SW480 (cell line): Measurements from ENCODE around the gene NWD2.

Experiments used
- DNase-seq: peaks from one replicate; pipeline ENCODE4 v3.0.0-alpha.2; 2016; ENCODE audit warnings: low spot score

The NWD2 gene

DNA sequence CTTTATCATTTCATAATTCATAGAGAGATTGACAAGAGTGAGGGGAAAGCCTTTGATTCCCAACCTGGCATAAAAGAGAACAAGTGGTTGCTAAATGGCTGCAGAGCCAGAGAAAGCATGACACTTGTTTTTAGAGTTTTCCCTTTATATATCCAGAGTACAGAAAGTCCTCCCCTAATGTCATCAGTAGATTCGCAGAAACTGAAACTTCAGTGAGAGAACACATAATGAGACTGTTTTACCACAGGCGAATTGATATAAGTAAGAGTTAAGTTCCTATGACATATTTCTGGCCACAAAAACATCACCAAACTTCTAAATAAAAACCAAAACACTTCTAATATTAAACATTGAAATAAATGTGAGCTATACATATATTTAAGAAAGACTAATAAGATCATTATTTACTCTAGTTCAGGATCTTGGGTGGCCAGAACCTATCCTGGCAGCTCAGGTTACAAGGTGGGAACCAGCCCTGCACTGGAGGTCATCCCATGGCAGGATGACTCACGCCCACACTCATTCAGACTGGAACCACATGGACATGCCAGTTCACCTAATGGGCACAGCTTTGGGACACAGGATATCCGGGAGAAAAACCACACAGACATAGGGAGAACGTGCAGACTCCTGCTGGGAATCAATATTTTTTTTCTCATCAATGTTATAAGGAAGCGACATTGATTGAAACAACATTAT is 35.5 kb downstream of the NWD2 start:
- peak; percentile 73 for DNase-seq

DNA sequence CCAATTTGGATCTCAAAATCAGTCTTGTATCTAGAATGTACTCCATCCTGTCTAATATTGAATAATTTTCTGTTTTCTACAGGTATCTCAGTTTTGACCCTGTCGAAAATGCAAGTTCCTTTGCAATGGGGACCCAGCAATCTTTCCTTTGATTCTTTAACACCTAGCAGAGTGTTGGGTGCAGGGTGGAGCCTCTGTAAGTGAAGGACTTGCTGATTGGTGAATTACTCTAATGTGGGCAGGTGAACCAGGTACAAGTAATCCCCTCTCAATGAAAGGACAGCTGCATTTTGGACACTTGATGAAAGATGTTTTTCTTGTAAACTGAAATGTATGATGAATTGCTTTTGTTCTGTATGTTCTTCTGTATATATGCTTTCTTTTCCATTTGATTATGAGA is 54.9 kb downstream of the NWD2 start:
- DNase-seq, result no peak

DNA sequence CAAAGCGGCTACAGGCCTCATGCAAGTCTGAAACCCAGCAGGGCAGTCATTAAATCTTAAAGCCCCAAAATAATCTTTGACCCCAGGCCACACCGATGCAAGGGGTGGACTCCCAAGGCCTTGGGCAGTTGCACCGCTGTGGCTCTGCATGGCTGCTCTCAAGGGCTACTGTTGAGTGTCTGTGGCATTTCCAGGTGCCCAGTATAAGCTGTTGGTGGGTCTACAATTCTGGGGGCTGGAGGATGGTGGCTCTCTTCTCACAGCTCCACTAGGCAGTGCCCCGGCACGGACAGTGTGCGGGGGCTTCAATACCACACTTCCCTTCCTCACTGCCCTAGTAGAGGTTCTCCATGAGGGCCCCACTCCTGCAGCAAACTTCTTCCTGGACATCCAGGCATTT is 60.1 kb downstream of the NWD2 start:
- no peak for DNase-seq

DNA sequence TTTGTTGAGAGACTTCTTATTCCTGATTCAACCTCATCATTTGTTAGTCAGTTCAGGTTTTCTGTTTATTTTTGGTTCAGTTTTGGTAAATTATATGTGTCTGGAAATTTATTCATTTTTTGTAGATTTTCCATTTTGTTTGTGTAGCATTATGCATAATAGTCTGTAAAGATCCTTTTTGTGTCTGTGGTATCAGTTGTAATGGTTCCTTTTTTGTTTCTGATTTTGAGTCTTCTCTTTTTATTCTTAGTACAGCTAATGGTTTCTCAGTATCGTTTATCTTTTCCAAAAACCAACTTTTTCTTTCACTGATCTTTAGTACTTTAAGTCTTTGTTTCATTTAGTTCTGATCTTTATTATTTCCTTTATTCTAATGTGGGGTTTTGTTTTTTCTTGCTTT is 61.4 kb downstream of the NWD2 start:
- DNase-seq, result no peak

DNA sequence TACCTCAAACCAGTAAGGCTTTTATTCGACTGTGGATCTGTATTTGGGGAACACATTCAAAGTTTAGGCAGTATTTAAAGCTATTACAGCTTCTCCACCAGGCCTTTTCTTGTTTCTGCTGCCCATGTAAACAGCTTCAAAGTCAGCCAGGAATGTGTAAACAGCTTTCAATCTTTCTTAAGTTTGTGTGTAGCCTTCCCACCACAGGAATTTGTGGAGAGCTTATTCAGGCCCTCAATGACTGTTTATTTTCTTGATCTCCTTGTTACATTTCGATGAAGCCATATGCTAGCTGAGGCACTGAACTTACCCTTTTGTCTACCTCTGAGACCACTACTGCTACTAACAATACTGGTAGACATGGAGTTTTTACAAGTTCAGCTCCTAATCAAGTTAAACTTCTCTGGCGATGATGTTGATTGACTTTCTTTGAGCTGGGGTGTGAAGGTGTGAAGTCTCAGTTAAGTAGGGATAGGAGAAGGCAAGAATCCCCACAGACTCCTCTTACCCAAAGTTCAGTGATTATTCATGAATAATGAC is 72.6 kb downstream of the NWD2 start:
- no peak for DNase-seq

DNA sequence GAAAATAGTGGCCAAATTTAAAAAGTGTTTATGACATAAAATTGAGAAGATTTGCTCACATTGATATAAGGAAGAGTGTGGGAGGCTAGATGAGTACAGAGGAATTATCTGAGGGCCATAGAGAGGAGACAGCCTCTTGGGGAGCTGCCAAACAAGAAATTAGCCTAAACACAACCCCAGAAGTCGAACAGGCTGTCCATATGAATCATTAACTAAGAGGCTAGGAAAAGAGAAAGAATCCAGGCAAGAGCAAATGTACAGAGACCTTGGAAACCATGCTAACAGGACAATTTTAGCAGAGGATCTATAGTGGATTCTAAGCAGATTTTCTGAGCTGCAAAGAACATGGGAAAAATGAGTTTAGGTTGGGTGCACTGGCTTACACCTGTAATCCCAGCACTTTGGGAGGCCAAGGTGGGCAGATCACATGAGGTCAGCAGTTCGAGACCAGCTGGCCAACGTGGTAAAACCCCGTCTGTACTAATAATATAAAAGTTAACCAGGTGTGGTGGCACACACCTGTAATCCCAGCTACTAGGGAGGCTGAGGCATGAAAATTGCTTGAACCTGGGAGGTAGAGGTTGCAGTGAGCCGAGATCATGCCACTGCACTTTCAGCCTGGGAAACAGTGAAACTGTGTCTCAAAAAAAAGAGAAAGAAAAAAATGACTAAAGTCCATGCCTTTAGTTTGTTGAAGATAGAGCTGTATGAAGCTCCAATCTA is 76.1 kb downstream of the NWD2 start:
- DNase-seq, result no peak

DNA sequence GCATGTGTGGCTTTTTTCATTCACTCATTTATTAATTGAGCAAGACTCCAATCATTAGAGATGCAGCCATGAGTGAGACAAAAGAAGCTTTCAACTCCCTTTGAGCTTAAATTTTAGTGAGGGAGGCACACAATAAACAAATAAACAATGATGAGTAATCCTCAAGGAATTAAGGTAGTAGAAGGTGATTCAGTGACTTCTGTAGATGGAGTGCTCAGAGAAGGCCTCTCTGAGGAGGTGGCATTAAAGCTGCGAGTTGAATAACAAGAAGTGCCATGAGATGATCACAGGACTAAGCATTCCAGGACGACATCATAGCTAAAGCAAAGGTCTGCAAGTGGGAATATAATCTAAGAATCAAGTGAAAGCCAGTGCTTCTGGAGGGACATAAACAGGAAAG is 77.6 kb downstream of the NWD2 start:
- DNase-seq, result peak; percentile 2

DNA sequence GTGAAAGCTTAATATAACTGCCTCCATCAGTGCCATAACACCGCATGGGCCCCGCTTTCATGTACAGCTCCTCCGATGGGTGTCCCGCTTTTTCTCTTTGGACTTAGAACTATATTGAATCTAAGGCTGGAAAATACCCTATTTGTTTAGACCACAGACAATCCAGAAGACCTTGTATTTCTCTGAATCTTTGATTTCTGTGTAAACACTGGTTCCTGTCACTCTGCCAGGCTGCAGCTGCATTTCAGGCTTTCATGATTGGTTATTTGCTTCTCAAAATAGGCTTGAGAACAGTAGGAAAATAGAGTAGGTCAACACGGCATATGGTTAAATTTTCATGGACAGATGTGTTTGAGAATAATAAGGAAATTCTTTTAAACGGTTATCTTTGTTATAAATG is 80.0 kb downstream of the NWD2 start:
- DNase-seq, result no peak

DNA sequence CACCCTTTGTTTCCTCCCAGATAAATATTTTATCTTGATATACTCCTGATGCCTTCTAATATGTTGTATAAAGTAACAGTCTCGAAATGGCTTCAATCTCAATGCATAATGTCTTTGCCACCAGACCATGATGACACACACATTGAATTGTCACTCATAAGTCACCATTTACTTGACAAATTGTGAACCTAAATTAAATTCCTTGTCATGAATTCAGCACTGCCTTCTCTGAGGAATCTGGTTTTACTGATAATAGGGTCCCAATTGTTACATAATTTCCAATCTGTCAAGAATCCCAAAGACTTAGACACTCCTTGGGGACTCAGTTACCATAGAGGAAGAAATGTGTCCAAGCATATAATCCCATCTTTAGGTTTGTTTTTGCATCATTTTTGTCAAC is 82.3 kb downstream of the NWD2 start:
- no peak for DNase-seq

DNA sequence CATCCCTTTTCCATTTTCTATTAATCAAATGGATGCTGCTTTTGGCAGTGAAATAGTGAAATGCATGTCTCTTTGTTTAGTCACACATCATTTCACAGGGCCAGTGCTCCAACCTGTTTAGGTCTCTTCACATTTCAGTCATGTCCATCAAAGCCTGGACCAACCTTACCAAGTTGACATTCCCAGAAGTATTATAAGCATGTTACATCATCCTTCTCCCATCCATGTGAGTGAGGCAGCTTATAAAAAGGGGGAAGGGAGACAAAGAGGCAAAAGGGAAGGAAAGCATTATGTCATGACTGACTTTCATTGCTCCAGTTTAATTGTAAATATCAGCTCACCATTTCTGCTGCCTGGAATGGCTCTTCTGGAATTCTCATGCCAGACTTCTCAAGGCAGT is 94.4 kb downstream of the NWD2 start:
- peak; percentile 5 for DNase-seq

DNA sequence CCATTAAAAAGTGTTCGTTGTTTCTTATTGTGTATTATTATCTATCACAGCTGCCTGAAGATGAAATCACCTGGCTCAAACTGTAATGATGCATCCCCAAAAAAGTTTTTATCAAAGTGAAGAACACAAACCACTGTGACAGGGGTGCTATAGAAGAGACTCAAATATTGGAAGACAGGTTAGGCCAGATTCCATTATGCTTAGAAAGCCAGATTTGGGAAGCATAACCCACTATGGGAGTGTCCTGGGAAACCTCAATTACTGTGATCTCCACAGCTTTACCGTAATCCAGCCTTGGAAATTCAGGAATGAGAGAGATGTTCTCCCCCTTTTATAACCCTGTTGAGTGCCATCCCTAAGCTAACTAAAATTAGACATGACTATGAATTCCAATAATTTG is 114.2 kb downstream of the NWD2 start:
- no peak for DNase-seq

DNA sequence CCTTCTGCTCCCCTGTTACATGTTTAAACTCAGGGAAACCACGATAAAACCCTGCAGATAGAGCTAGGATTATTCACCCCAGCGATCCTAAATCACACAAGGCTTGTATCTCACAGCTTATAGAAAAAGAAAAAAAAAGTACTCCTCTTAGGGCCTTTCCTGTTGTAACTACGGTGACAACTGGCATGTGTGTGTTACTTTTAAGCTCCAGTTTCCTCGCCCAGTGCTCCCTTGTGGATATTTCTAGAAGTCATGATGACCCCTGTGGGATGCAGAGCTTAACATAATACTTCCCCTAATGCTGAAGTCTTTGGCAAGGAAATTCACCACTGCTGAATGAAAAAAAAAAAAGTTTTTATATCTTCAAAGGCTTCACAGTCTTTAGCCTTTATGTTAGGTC is 114.7 kb downstream of the NWD2 start:
- no peak for DNase-seq

DNA sequence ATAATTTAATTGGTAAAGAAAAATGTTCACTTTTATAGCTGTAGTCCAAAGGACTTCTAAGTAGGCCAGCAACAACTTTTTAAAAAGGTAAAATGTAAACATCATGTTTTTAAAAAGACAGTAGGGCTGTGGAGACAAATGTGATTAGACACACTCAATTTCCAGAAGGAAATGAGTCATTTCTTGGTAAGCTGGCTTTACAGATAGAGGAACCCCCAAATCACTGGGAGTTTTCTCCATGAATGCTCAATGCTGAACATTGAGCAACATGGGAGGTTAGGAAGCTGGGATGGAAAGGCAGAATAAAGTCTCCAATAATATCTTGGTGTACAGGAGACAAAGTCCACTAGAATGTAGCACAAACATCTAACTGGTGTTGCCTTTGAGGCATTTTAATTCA is 121.3 kb downstream of the NWD2 start:
- DNase-seq, result no peak

DNA sequence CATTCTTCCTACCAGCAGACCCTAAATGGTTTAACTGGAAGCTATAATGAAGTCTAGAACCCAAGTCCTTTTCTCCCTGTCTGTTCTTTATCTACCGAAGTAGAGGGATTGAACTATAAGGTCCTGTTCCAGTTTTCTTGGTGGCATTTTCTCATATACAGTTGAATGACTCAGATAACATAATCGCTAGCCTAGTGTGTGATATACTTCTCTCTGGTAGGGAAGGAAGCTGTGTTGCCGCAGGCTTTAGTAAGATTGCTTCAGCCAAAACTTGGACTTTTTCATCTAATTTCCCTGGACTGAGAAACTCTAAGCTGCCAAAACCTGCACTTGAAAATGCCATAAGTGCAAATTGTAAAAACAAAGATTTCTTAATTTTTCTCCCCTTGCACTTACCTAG is 123.4 kb downstream of the NWD2 start:
- no peak for DNase-seq

DNA sequence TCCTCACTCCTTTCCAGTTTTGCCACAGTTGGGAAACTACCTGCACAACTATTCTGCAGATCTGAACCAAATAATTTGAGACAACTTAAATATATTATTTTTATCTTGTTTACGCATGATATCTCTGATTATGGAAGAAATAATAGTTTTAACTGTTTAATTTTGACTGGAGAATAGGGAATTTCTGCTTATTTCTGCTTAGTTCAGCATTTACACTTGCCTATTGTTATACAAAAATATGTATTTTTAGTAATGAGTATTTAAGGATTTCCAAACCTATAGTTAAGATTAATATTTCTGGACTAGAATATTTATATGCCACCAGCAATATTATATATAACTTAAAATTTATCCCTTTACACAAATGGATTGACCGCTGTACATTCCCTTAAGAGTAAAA is 125.5 kb downstream of the NWD2 start:
- no peak for DNase-seq

DNA sequence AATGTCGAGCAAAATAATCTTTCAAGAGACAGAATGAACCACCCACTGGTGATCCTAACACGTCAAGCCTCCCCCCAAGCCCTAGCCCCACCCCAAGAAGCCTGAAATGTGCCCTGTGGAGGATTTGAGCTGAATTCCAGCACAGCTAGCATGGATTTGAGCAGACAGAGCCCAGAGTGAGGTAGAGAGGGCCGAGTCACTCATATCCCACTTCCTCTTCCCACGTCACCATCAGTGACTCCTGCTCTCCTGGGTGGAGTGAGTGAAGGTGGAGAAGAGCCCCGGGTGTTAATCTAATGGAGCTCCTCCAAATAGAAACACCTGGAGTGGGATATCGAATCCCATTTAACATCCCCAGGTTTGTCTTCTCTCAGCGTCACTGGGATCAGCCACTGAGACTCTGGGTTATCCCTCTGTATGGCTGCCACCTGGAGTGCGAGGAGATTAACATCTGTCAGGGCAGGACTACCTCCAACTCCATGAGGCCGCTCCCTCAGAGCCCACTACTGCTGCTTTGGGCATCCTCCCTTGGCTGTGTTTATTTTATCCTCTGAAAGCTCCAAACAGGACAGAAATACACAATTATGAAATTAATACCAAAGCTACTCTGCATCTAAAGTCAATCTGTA is 136.6 kb downstream of the NWD2 start:
- DNase-seq, result no peak

DNA sequence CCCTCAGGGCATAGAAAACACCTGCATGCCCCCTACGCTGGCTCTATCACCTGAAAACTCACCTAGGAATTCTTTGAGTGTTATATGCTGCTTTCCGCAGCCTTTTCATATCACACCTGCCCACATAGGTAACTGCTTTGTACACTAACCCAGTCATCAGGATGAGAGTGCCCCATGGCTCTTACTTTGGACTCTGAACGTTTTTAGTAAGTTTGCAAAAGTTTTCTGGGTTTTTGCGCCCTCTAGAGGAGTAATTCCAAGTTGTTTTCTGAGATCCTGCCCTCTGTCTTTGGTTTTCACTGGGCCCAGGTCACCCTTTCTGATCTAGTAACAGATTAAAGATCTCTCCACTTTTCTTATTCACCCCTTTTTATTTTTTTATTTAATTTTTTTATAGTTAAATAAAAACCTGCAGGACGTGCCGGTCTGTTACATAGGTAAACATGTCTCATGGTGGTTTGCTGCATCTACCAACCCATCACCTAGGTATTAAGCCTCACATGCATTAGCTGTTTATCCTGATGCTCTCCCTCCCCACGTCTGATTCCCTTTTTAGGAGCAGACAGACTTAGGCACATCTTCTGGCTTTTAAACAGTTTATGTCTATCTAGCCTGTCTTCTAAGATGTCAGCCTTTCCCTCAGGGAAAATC is 139.2 kb downstream of the NWD2 start:
- peak; percentile 31 for DNase-seq

DNA sequence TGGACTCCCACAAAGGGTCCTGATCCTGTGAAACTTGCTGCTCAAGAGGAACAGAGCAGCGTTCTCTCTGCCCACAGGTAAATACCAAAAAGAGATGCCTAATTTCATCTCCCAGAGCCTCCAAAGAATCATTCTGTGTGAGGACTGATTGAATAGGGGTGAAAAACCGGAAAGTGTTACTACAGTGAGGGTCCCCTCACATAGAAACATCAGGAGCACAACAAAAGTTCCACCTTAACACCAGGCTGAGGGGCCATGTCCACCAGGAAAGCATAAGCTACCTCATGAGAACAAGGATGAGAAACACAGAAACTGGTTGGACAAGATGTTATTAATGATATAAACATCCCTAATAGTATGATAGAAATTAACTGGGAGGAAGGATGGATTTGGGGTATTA is 140.9 kb downstream of the NWD2 start:
- no peak for DNase-seq

DNA sequence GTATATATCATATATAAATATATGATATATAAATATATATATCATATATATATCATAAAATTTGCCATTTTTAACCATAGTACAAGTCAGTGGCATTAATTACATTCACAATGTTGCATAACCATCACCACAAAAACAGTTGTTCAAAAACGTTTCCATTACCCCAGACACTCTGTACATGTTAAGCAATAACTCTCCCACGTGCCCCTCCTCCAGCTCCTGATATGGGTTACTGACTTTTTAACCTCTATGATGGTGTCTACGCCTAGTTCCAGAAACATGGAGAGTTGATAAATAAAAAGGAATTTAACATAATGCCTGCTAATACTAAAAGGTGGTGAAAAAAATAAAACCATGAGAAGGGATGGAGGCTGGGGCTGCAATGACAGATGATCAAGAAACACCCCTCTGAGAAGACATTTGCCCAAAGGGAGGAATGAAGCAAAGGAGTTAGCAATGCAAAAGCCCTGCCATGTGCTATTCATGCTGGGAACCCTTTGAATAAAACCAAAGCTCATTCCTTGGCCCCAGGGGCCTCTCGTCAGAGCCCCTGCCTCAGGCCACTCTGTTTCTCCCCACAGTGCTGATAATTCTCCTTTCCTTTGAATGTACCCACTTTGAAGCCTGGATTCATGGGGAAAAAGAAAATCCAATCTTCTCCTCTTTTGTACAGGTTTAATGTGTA is 144.3 kb downstream of the NWD2 start:
- no peak for DNase-seq

DNA sequence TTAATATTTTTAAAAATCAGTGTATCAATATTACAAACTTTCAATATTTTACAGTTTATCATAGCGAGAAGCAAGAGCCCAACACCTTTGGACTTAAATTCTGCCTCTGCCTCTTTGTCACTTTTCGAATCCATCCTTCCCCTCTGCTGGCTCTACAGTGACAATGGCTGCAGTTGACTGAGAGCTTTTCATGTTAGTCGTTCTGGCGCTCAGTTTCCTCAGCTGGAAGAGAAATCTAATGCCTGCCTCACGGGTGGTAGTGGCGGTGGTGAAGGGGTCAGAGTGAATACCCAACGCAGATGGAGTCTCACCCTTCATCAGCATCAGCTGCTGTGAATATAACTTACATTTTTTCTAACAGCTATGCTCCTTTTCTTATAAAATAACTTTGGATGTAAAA is 144.8 kb downstream of the NWD2 start:
- DNase-seq, result no peak

DNA sequence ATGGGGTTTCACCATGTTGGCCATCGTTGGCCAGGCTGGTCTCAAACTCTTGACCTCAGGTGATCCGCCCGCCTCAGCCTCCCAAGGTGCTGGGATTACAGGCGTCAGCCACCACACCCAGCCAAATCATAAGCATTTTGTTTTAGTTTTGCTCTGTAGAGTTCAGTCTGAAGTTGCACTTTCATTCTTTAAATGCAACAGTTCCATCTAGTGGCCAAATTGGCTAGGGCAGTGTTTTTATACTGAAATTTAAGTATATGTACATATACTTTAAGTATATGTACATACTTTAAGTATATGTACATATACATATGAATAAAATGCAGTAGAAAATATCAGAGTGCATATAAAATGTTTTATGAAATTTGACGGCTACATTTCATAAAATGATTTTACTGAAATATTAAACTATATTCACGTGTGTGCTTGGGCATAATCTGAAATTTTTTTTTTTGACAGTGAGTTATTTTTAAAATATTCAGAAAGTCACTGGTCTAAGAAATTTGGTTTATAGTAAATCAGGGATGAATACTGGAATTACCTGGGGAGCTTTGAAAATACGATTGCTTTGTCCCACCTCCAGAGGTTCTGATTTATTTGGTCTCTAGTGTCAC is 145.5 kb downstream of the NWD2 start:
- DNase-seq, result peak; percentile 59
